HCT116 (cell line): Measurements from ENCODE around the gene NACC2. TPM values are rescaled to one million over a fixed set of nuclear protein-coding genes. Genes with fewer than 3 reads are reported as not detected.

Experiments
- ATAC-seq: fragments of 200-7000 bp; cut with Tn5 transposase; 2 replicates; pipeline ENCODE4 v1.9.1; 2020; ENCODE audit warnings: mild to moderate bottlenecking, moderate library complexity
- BruUV-seq: library from RNA; stranded (reverse); fragments of 400-500 nt; replicated peaks from 2 replicates; lab custom pipeline; 2021; lab: Mats Ljungman, UMichigan
- CTCF ChIA-PET: fragments of 300-600 bp; sonication (Branson Sonifier 250); formaldehyde crosslinking; loops from one replicate; lab custom pipeline; 2021; ENCODE audit warnings: antibody characterized with exemption; lab: Charles Lee
- POLR2A ChIA-PET: fragments of 300-600, 350-600 bp; sonication (Branson Sonifier 250); formaldehyde crosslinking; loops from one replicate; lab custom pipeline; 2021; ENCODE audit warnings: antibody characterized with exemption; lab: Charles Lee
- RAD21 ChIA-PET, 2 experiments: fragments of 300-600 bp; sonication (Branson Sonifier 250); formaldehyde crosslinking; loops; one replicate each; lab custom pipeline; 2023; ENCODE audit warnings: low total read pairs in 2 of 2; ENCODE audit not compliant: uncharacterized antibody in 2 of 2, unreplicated experiment in 2 of 2, low non-redundant PET in 1 of 2; lab: Charles Lee
- DNase-seq: peaks from one replicate; pipeline ENCODE4 v3.0.0-alpha.2; 2010; ENCODE audit warnings: low read depth, low spot score
- H2AFZ ChIP-seq: fragments of 200-600 bp; shearing (Covaris generic), sonication (generic); 2 replicates; pipeline ENCODE4 v1.6.1; 2017; ENCODE audit warnings: low read depth, mixed run types, mixed read lengths, antibody characterized with exemption, low read length; ENCODE audit not compliant: poor library complexity, severe bottlenecking
- H3K27ac ChIP-seq: 2 replicates; pipeline ENCODE4 v1.5.1; 2012; ENCODE audit warnings: low read depth, low read length
- H3K27me3 ChIP-seq: fragments of 200-600 bp; sonication (generic); 2 replicates; pipeline ENCODE4 v1.6.1; 2016; ENCODE audit warnings: mixed run types, low read length, mixed read lengths; ENCODE audit not compliant: insufficient read depth
- H3K36me3 ChIP-seq, 2 experiments: fragments of 200-500 bp in 1 of 2; fragments of 200-600 bp in 1 of 2; sonication (Bioruptor generic) in 1 of 2; sonication (generic) in 1 of 2; 2 replicates each; pipeline versions ENCODE4 v1.5.1 to v1.6.1; 2014 to 2016; ENCODE audit warnings: low read length in 2 of 2, inconsistent platforms in 1 of 2, mixed read lengths in 1 of 2, mixed run types in 1 of 2; ENCODE audit not compliant: insufficient read depth in 2 of 2, control insufficient read depth in 1 of 2
- H3K4me1 ChIP-seq, 2 experiments: fragments of 200-600 bp in 1 of 2; sonication (generic) in 1 of 2; 2 replicates each; pipeline versions ENCODE4 v1.5.1 to v1.6.1; 2012 to 2017; ENCODE audit warnings: low read length in 2 of 2, inconsistent platforms in 1 of 2, mild to moderate bottlenecking in 1 of 2, mixed read lengths in 1 of 2, mixed run types in 1 of 2, moderate library complexity in 1 of 2; ENCODE audit not compliant: insufficient read depth in 2 of 2, control insufficient read depth in 1 of 2
- H3K4me2 ChIP-seq: fragments of 200-600 bp; sonication (generic); 2 replicates; pipeline ENCODE4 v1.6.1; 2017; ENCODE audit warnings: mixed run types, low read length, mixed read lengths
- H3K4me3 ChIP-seq, 2 experiments: fragments of 200-600 bp in 1 of 2; sonication (generic) in 1 of 2; replicated peaks in 1 of 2; 2 replicates each; pipeline ENCODE4 v1.5.1; 2011 to 2016; ENCODE audit warnings: low read length in 2 of 2, control low read depth in 1 of 2, low read depth in 1 of 2, mild to moderate bottlenecking in 1 of 2, mixed read lengths in 1 of 2, mixed run types in 1 of 2
- H3K79me2 ChIP-seq: fragments of 200-600 bp; sonication (generic); 2 replicates; pipeline ENCODE4 v1.6.1; 2017; ENCODE audit warnings: mild to moderate bottlenecking, mixed run types, low read length, moderate library complexity, mixed read lengths; ENCODE audit not compliant: insufficient read depth
- H3K9ac ChIP-seq: fragments of 200-600 bp; sonication (generic); 2 replicates; pipeline ENCODE4 v1.6.1; 2016; ENCODE audit warnings: low read length, mixed read lengths
- H3K9me2 ChIP-seq: fragments of 200-600 bp; sonication (generic), shearing (Covaris generic); 2 replicates; pipeline ENCODE4 v1.6.1; 2017; ENCODE audit warnings: mixed run types, mild to moderate bottlenecking, moderate library complexity; ENCODE audit not compliant: insufficient read depth
- H3K9me3 ChIP-seq, 2 experiments: fragments of 200-500 bp in 1 of 2; fragments of 200-600 bp in 1 of 2; sonication (Bioruptor generic) in 1 of 2; sonication (generic) in 1 of 2; 2 replicates each; pipeline ENCODE4 v1.6.1; 2014 to 2017; ENCODE audit warnings: low read length in 2 of 2, mixed read lengths in 2 of 2, inconsistent platforms in 1 of 2, low read depth in 1 of 2, mild to moderate bottlenecking in 1 of 2, mixed run types in 1 of 2, moderate library complexity in 1 of 2; ENCODE audit not compliant: control insufficient read depth in 1 of 2, insufficient read depth in 1 of 2
- H4K20me1 ChIP-seq: fragments of 200-600 bp; sonication (generic), shearing (Covaris generic); 2 replicates; pipeline ENCODE4 v1.6.1; 2017; ENCODE audit warnings: mixed run types, mild to moderate bottlenecking, moderate library complexity; ENCODE audit not compliant: insufficient read depth
- CBX3 ChIP-seq: IDR thresholded peaks from 2 replicates; pipeline ENCODE4 v1.6.1; 2012; ENCODE audit warnings: low read depth
- CEBPB ChIP-seq: IDR thresholded peaks from 2 replicates; pipeline ENCODE4 v1.6.1; 2012; ENCODE audit warnings: low read depth
- EZH2 ChIP-seq: fragments of 200-600 bp; sonication (generic); IDR thresholded peaks from 2 replicates; pipeline ENCODE4 v1.6.1; 2017; ENCODE audit warnings: antibody characterized with exemption, mixed run types
- EZH2phosphoT487 ChIP-seq: fragments of 200-600 bp; IDR thresholded peaks from 2 replicates; pipeline ENCODE4 v1.6.1; 2018; ENCODE audit warnings: antibody characterized with exemption, borderline replicate concordance
- JUND ChIP-seq: IDR thresholded peaks from 2 replicates; pipeline ENCODE4 v1.6.1; 2012
- POLR2A ChIP-seq: IDR thresholded peaks from 2 replicates; pipeline ENCODE4 v1.7.0; 2011; ENCODE audit warnings: borderline replicate concordance; ENCODE audit not compliant: insufficient read depth, insufficient read length; ENCODE audit errors: extremely low read depth
- RAD21 ChIP-seq: IDR thresholded peaks from 2 replicates; pipeline ENCODE4 v1.6.1; 2012; ENCODE audit warnings: low read depth, mild to moderate bottlenecking
- SRF ChIP-seq: IDR thresholded peaks from 2 replicates; pipeline ENCODE4 v1.6.1; 2012; ENCODE audit warnings: low read depth
- YY1 ChIP-seq: IDR thresholded peaks from 2 replicates; pipeline ENCODE4 v1.6.1; 2011; ENCODE audit warnings: low read length, low read depth, moderate library complexity, mild to moderate bottlenecking; ENCODE audit not compliant: insufficient replicate concordance; ENCODE audit errors: extremely low read depth
- ZNF274 ChIP-seq: fragments of 200-500 bp; sonication (Bioruptor generic); IDR thresholded peaks from 2 replicates; pipeline ENCODE4 v1.6.1; 2014; ENCODE audit warnings: mild to moderate bottlenecking, low read depth, low read length, inconsistent platforms
- intact Hi-C: fragments of 100-400 bp; cut with micrococcal nuclease; formaldehyde crosslinking; loops from 2 replicates; pipeline ENCODE4 v1.10.0; 2022
- total RNA-seq: library from RNA; stranded (reverse); gene quantifications from one replicate; pipeline ENCODE4 v1.2.1, GENCODE V29; 2021; ENCODE audit not compliant: unreplicated experiment
- TF ChIP-seq, protein P1 (sequence below), 3 experiments: fragments of 200-600 bp in 1 of 3; sonication (generic) in 1 of 3; IDR thresholded peaks in 2 of 3; conservative IDR thresholded peaks in 1 of 3; 2 replicates each; pipeline ENCODE4 v1.5.1; 2012 to 2017; ENCODE audit warnings: low read depth in 2 of 3, low read length in 2 of 3, antibody characterized with exemption in 1 of 3, borderline replicate concordance in 1 of 3, control low read depth in 1 of 3, mild to moderate bottlenecking in 1 of 3, mixed read lengths in 1 of 3, mixed run types in 1 of 3, moderate library complexity in 1 of 3; ENCODE audit not compliant: insufficient read depth in 1 of 3
- TF ChIP-seq, protein P2 (sequence below): IDR thresholded peaks from 2 replicates; pipeline ENCODE4 v1.6.1; 2012; ENCODE audit warnings: low read depth
- TF ChIP-seq, protein P3 (sequence below): IDR thresholded peaks from 2 replicates; pipeline ENCODE4 v1.6.1; 2012

NACC2 gene
- total RNA-seq, 1 experiment from 2014 or later, result 27.8 TPM

- no peak for TF ChIP-seq EZH2
- no peaks in the 10 kb centered on the region for H3K27me3 ChIP-seq
- BruUV-seq, result no TSS peak
- no peaks in the 10 kb centered on the region for H3K9me3 ChIP-seq
- no peaks in the 10 kb centered on the region for H3K9me2 ChIP-seq
- H4K20me1 ChIP-seq, result no peaks in the 10 kb centered on the region
- H3K9ac ChIP-seq, result no peak overlapping the region
- intact Hi-C loops, result loop anchor here (1.0 to 5.0 kb wide), 2 partner anchors 34 to 138 kb away; no protein-coding TSS in a partner anchor
- peaks cover 0 to 7% of the 10 kb centered on the region in 2 experiments; a peak in 1 of 4 replicates for H3K36me3 ChIP-seq
- no peak overlapping the region for H3K4me3 ChIP-seq
- no peak overlapping the region for H3K27ac ChIP-seq
- H3K4me1 ChIP-seq, result peaks cover 29 to 42% of the 10 kb centered on the region in 2 experiments
- POLR2A ChIA-PET, result no interaction called here
- H3K79me2 ChIP-seq, result peaks cover 99% of the 10 kb centered on the region
- ATAC-seq (no peak), DNase-seq (no peak)
- no peak overlapping the region for H3K4me2 ChIP-seq
- RAD21 ChIA-PET, result interaction anchor here (0.6 to 2.2 kb wide), 3 partner anchors 32 to 123 kb away, joined by 3 to 6 read pairs (median 6); no protein-coding TSS in a partner anchor
- no peak overlapping the region for H2AFZ ChIP-seq
- CTCF ChIA-PET, result interaction anchor here (0.6 to 2.8 kb wide), 4 partner anchors 28 to 110 kb away, joined by 3 to 30 read pairs (median 8); no protein-coding TSS in a partner anchor
Measured at GRCh38 chr9:136088939-136089696, 6.0 kb downstream of the NACC2 start.

GRCh38 chr9:136088481-136088938 lies 6.6 kb downstream of the NACC2 start:
- Histone ChIP-seq H3K4me2 (no peak overlapping the region), H3K9me3 (no peaks in the 10 kb centered on the region), H3K9me2 (no peaks in the 10 kb centered on the region), H2AFZ (no peak overlapping the region), H4K20me1 (no peaks in the 10 kb centered on the region), H3K9ac (no peak overlapping the region), H3K4me1 (peaks cover 29 to 37% of the 10 kb centered on the region in 2 experiments), H3K79me2 (peaks cover 99% of the 10 kb centered on the region), H3K27me3 (no peaks in the 10 kb centered on the region), H3K4me3 (no peak overlapping the region), H3K27ac (no peak overlapping the region), H3K36me3 (peaks cover 0 to 7% of the 10 kb centered on the region in 2 experiments; a peak in 1 of 4 replicates)
- ATAC-seq (no peak), DNase-seq (no peak)
- POLR2A ChIA-PET, result no interaction called here
- CTCF ChIA-PET, result interaction anchor here (2.8 kb wide), 1 partner anchor 33 kb away, joined by 30 read pairs; no protein-coding TSS in a partner anchor
- BruUV-seq, result no TSS peak
- RAD21 ChIA-PET, result interaction anchor here in 1 of 2 experiments (2.2 kb wide), 1 partner anchor 34 kb away, joined by 6 read pairs; no protein-coding TSS in a partner anchor
- intact Hi-C loops, result loop anchor here (5.0 kb wide), 1 partner anchor 139 kb away; no protein-coding TSS in a partner anchor
- TF ChIP-seq YY1 (no peak), ZNF274 (no peak), EZH2 (no peak), CEBPB (no peak), POLR2A (no peak), EZH2phosphoT487 (no peak), CBX3 (no peak), SRF (no peak), JUND (no peak), RAD21 (no peak)
- TF ChIP-seq, protein P1, sequence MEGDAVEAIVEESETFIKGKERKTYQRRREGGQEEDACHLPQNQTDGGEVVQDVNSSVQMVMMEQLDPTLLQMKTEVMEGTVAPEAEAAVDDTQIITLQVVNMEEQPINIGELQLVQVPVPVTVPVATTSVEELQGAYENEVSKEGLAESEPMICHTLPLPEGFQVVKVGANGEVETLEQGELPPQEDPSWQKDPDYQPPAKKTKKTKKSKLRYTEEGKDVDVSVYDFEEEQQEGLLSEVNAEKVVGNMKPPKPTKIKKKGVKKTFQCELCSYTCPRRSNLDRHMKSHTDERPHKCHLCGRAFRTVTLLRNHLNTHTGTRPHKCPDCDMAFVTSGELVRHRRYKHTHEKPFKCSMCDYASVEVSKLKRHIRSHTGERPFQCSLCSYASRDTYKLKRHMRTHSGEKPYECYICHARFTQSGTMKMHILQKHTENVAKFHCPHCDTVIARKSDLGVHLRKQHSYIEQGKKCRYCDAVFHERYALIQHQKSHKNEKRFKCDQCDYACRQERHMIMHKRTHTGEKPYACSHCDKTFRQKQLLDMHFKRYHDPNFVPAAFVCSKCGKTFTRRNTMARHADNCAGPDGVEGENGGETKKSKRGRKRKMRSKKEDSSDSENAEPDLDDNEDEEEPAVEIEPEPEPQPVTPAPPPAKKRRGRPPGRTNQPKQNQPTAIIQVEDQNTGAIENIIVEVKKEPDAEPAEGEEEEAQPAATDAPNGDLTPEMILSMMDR (IDR thresholded peaks at IDR 0.05 in 2 of 3, conservative IDR thresholded peaks at IDR 0.05 in 1 of 3; ENCODE audit: borderline replicate concordance in 1 of 3, insufficient read depth in 1 of 3, low read depth in 2 of 3, low read length in 2 of 3), result no peak
- TF ChIP-seq, protein P2, sequence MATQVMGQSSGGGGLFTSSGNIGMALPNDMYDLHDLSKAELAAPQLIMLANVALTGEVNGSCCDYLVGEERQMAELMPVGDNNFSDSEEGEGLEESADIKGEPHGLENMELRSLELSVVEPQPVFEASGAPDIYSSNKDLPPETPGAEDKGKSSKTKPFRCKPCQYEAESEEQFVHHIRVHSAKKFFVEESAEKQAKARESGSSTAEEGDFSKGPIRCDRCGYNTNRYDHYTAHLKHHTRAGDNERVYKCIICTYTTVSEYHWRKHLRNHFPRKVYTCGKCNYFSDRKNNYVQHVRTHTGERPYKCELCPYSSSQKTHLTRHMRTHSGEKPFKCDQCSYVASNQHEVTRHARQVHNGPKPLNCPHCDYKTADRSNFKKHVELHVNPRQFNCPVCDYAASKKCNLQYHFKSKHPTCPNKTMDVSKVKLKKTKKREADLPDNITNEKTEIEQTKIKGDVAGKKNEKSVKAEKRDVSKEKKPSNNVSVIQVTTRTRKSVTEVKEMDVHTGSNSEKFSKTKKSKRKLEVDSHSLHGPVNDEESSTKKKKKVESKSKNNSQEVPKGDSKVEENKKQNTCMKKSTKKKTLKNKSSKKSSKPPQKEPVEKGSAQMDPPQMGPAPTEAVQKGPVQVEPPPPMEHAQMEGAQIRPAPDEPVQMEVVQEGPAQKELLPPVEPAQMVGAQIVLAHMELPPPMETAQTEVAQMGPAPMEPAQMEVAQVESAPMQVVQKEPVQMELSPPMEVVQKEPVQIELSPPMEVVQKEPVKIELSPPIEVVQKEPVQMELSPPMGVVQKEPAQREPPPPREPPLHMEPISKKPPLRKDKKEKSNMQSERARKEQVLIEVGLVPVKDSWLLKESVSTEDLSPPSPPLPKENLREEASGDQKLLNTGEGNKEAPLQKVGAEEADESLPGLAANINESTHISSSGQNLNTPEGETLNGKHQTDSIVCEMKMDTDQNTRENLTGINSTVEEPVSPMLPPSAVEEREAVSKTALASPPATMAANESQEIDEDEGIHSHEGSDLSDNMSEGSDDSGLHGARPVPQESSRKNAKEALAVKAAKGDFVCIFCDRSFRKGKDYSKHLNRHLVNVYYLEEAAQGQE, result no peak
- TF ChIP-seq, protein P3, sequence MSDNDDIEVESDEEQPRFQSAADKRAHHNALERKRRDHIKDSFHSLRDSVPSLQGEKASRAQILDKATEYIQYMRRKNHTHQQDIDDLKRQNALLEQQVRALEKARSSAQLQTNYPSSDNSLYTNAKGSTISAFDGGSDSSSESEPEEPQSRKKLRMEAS, result no peak
